Neural cell (in vitro differentiated cells): ENCODE measurements around the gene C11orf91.

Experiments
- EP300 ChIP-seq: fragments of 450-650 bp; conservative IDR thresholded peaks from 2 replicates; pipeline ENCODE4 v1.6.1; 2014; ENCODE audit warnings: antibody characterized with exemption, mild to moderate bottlenecking, moderate library complexity; ENCODE audit not compliant: poor library complexity, severe bottlenecking
- EZH2 ChIP-seq: fragments of 200-600, 300-800 bp; shearing (Covaris generic), sonication (generic); IDR thresholded peaks from 2 replicates; pipeline ENCODE4 v1.6.1; 2014; ENCODE audit warnings: antibody characterized with exemption, low read length, borderline replicate concordance, mild to moderate bottlenecking; ENCODE audit not compliant: insufficient read depth, poor library complexity, severe bottlenecking
- MXI1 ChIP-seq: fragments of 450-650 bp; conservative IDR thresholded peaks from 2 replicates; pipeline ENCODE4 v1.6.1; 2014; ENCODE audit warnings: antibody characterized with exemption, mild to moderate bottlenecking; ENCODE audit not compliant: poor library complexity, severe bottlenecking
- POLR2AphosphoS5 ChIP-seq: IDR thresholded peaks from 2 replicates; pipeline ENCODE4 v1.6.1; 2012
- RAD21 ChIP-seq: fragments of 450-650 bp; conservative IDR thresholded peaks from 2 replicates; pipeline ENCODE4 v1.6.1; 2014; ENCODE audit warnings: antibody characterized with exemption, mild to moderate bottlenecking, moderate library complexity
- REST ChIP-seq: IDR thresholded peaks from 2 replicates; pipeline ENCODE4 v1.6.1; 2012; ENCODE audit warnings: borderline replicate concordance
- SMC3 ChIP-seq: fragments of 450-650 bp; conservative IDR thresholded peaks from 2 replicates; pipeline ENCODE4 v1.6.1; 2014; ENCODE audit warnings: antibody characterized with exemption, mild to moderate bottlenecking, moderate library complexity; ENCODE audit not compliant: poor library complexity
- TAF1 ChIP-seq: IDR thresholded peaks from 2 replicates; pipeline ENCODE4 v1.6.1; 2012; ENCODE audit warnings: low read depth
- TF ChIP-seq, protein P1 (sequence below): fragments of 450-650 bp; IDR thresholded peaks from 2 replicates; pipeline ENCODE4 v1.5.1; 2014; ENCODE audit warnings: antibody characterized with exemption, mild to moderate bottlenecking, moderate library complexity; ENCODE audit not compliant: poor library complexity, severe bottlenecking

GRCh38 chr11:33668951-33669596 is 31.6 kb downstream of the C11orf91 start:
- TF ChIP-seq, protein P1, sequence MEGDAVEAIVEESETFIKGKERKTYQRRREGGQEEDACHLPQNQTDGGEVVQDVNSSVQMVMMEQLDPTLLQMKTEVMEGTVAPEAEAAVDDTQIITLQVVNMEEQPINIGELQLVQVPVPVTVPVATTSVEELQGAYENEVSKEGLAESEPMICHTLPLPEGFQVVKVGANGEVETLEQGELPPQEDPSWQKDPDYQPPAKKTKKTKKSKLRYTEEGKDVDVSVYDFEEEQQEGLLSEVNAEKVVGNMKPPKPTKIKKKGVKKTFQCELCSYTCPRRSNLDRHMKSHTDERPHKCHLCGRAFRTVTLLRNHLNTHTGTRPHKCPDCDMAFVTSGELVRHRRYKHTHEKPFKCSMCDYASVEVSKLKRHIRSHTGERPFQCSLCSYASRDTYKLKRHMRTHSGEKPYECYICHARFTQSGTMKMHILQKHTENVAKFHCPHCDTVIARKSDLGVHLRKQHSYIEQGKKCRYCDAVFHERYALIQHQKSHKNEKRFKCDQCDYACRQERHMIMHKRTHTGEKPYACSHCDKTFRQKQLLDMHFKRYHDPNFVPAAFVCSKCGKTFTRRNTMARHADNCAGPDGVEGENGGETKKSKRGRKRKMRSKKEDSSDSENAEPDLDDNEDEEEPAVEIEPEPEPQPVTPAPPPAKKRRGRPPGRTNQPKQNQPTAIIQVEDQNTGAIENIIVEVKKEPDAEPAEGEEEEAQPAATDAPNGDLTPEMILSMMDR: no peak
- TF ChIP-seq POLR2AphosphoS5 (no peak), EZH2 (no peak), MXI1 (no peak), RAD21 (no peak), TAF1 (no peak), SMC3 (no peak), EP300 (no peak), REST (no peak)
